Measurements from ENCODE around the gene ZNF398.

DNA sequence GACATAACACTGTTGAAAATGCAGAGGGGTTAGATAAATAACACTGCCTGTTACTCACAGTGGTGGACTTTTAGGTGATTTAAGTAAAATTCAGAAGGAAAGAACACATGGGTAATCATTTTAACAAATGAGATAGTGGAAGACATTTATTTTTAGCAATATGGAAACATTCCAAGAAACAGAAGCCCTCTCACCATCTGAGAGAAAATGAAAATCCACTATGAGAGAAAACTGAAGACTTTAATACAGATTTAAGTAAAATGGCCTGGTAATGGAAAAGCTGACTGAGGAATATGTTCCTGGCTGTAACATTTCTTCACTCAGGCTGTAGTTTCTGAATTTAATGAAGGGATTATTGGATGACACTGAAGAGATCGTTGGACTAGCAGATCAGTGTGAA lies 44.6 kb upstream of the ZNF398 start:
- TF ChIP-seq CTCF (IDR thresholded peaks at IDR 0.05) (no peak), EZH2phosphoT487 (IDR thresholded peaks at IDR 0.05) (no peak)
